SJSA1 (cell line): ENCODE data around the gene OR3A1. TPM values are rescaled to one million over a fixed set of nuclear protein-coding genes. Genes with fewer than 3 reads are reported as not detected.
"Not testable (repeated sequence)": the region's sequence is repeated elsewhere in the genome, so short reads cannot be mapped to it uniquely, and the experiment has no call there.

ENCODE experiments used
- DNase-seq, 2 experiments: peaks; one replicate each; pipeline ENCODE4 v3.0.0-alpha.2; 2015 to 2020; ENCODE audit warnings: low spot score in 2 of 2, low read depth in 1 of 2
- H3K27ac ChIP-seq: fragments of 250-450 bp; sonication (Bioruptor Pico); 2 replicates; pipeline ENCODE4 v1.5.1; 2020; ENCODE audit warnings: mild to moderate bottlenecking, moderate library complexity
- H3K27me3 ChIP-seq: fragments of 250-450 bp; sonication (Bioruptor Pico); replicated peaks from 2 replicates; pipeline ENCODE4 v1.5.1; 2020; ENCODE audit warnings: mild to moderate bottlenecking, moderate library complexity
- H3K36me3 ChIP-seq: fragments of 250-450 bp; sonication (Bioruptor Pico); 2 replicates; pipeline ENCODE4 v1.5.1; 2020; ENCODE audit warnings: mild to moderate bottlenecking
- H3K4me1 ChIP-seq: fragments of 250-450 bp; sonication (Bioruptor Pico); replicated peaks from 2 replicates; pipeline ENCODE4 v1.6.1; 2021; ENCODE audit warnings: mild to moderate bottlenecking
- H3K4me3 ChIP-seq: fragments of 250-450 bp; sonication (Bioruptor Pico); 2 replicates; pipeline ENCODE4 v1.5.1; 2020; ENCODE audit warnings: mild to moderate bottlenecking
- H3K9me3 ChIP-seq: fragments of 250-450 bp; sonication (Bioruptor Pico); replicated peaks from 2 replicates; pipeline ENCODE4 v1.5.1; 2020; ENCODE audit warnings: mild to moderate bottlenecking
- total RNA-seq: library from RNA; depleted of rRNA; stranded (reverse); fragments of >200 nt; shearing (Covaris generic); gene quantifications from 2 replicates; pipeline ENCODE4 v1.2.3, GENCODE V29; 2014; rRNA removed

The OR3A1 gene, protein sequence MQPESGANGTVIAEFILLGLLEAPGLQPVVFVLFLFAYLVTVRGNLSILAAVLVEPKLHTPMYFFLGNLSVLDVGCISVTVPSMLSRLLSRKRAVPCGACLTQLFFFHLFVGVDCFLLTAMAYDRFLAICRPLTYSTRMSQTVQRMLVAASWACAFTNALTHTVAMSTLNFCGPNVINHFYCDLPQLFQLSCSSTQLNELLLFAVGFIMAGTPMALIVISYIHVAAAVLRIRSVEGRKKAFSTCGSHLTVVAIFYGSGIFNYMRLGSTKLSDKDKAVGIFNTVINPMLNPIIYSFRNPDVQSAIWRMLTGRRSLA
- total RNA-seq = not detected in 2 replicates

DNA sequence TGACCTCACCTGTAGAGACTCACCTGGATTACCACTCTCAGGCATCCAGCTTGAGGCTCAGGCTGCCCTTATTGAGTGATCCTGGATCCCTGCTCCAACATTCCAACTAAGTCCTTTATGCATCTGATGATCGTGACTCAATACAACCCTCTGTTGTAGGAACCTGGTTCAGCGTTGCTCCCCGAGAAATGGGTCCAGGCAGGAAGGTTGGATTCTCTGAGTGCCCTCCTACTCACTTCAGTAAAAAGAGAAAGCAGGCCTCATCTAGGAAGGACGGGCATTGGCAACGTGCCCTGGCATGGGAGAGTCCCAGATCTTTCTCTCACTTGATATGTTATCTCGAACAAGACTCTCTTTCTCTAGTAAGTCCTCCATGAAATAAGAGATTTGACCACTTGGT, at the start of gene OR3A1:
TSS of gene OR3A1 (minus strand) at position 101 of the 400 bp plus-strand sequence. CDS start 5,778 bp downstream, outside the sequence.
- no peak within 1 kb of the TSS for H3K27ac ChIP-seq
- no peak for DNase-seq
- H3K36me3 ChIP-seq = no peaks in the 10 kb centered on the region
- H3K4me1 ChIP-seq = no peaks in the 10 kb centered on the region
- 0 out of 2 replicates have a peak, but pooled peaks cover 3% of the 10 kb centered on the region for H3K27me3 ChIP-seq
- H3K9me3 ChIP-seq = peaks cover 4% of the 10 kb centered on the region; the same call in 1 of the 2 replicates
- no peak within 1 kb of the TSS for H3K4me3 ChIP-seq

DNA sequence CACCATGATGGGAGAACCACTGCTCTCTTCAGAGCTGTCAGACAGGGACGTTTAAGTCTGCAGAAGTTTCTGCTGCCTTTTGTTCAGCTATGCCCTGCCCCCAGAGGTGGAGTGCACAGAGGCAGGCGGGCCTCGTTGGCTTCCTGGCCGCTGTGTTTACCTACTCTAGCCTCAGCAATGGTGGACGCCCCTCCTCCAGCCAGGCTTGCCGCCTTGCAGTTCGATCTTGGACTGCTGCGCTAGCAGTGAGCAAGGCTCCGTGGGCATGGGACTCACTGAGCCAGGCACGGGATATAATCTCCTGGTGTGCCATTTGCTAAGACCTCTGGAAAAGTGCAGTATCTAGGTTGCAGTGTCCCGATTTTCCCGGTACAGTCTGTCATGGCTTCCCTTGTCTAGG, 44.6 kb upstream of the OR3A1 start:
- H3K4me1 ChIP-seq, DNase-seq, H3K27ac ChIP-seq, H3K9me3 ChIP-seq, H3K27me3 ChIP-seq, H3K36me3 ChIP-seq, H3K4me3 ChIP-seq: not testable (repeated sequence)

DNA sequence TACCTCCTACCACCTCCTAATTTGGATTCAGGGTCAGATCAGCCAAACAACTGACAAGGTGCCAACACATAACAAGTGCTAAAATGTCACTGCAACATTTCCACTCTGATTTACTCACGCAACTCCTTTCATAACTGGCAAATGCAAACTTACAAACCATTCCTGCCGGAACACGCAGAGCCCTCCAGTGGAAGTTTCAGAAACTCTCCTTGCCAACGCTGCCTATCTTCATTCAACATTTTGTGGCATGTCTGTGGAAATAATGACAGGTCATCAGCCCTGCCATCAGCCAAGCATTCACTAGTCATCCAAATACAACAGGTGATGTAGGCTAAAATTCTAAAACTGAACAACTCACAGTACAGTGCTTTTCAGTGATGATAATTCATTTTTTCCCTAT, 37.7 kb upstream of the OR3A1 start:
- Histone ChIP-seq H3K4me1 (no peaks in the 10 kb centered on the region), H3K36me3 (no peaks in the 10 kb centered on the region), H3K9me3 (no peaks in the 10 kb centered on the region), H3K4me3 (no peak overlapping the region), H3K27me3 (no peaks in the 10 kb centered on the region), H3K27ac (no peak overlapping the region)
- no peak for DNase-seq

DNA sequence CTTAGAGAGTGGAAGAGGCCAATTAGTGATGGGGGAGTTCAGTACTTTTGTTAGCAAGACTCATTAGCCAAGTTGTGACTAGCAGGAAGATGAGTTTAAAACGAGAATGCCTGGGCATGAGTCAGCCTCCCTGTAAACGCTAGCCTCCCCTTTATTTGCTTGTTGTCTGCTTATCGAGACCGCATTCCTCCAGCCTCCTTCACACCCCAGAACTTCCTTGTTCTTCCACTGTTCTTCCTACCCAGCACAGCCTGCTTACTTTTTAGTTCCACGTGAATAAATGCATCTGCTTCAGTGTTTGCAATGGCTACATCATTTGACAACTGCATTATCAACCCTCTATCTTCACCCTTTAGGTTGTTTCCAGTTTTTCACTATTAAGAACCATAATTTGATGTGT, 20.2 kb upstream of the OR3A1 start:
- H3K4me3 ChIP-seq = no peak overlapping the region
- DNase-seq = no peak
- no peaks in the 10 kb centered on the region for H3K27me3 ChIP-seq
- H3K4me1 ChIP-seq = no peaks in the 10 kb centered on the region
- no peaks in the 10 kb centered on the region for H3K9me3 ChIP-seq
- no peak overlapping the region for H3K27ac ChIP-seq
- no peaks in the 10 kb centered on the region for H3K36me3 ChIP-seq

DNA sequence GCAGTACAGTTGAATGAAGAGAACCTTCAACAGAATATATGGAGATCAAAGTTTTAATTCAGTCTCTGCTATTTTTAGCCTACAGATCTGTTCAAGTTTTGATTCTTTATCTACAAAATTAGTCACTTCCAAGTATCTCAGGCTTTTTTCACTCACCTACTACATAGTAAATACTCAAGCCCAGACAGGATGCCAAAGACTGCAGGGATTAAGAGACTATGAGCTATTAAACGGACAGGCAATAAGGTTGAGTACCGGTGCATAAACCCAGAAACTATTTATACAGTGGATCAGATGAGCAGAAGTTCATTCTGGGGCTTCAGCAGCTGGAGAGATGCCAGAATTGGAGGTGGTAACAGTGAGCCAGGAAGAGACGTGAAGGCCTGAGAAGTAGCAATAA, 18.7 kb upstream of the OR3A1 start:
- DNase-seq = no peak
- Histone ChIP-seq H3K9me3 (no peaks in the 10 kb centered on the region), H3K4me3 (no peak overlapping the region), H3K27ac (no peak overlapping the region), H3K27me3 (no peaks in the 10 kb centered on the region), H3K36me3 (no peaks in the 10 kb centered on the region), H3K4me1 (no peaks in the 10 kb centered on the region)

DNA sequence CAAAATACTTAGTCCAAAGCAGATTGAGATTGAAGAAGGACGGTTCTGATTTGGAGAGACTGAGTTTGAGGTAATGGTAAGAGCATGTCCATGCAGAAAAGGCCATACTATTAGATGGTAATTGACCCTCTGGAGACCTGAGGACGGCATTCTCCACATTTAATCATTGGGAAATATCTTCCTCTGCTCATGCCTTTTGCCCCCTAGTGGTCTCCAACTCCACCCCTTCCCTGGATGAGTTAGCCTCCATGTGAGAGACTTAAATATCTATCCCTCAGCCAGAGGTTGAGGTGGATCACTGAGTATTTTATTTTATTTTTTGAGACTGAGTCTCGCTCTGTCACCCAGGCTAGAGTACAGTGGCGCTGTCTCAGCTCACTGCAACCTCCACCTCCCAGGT, 10.4 kb upstream of the OR3A1 start:
- no peaks in the 10 kb centered on the region for H3K4me1 ChIP-seq
- no peak overlapping the region for H3K27ac ChIP-seq

DNA sequence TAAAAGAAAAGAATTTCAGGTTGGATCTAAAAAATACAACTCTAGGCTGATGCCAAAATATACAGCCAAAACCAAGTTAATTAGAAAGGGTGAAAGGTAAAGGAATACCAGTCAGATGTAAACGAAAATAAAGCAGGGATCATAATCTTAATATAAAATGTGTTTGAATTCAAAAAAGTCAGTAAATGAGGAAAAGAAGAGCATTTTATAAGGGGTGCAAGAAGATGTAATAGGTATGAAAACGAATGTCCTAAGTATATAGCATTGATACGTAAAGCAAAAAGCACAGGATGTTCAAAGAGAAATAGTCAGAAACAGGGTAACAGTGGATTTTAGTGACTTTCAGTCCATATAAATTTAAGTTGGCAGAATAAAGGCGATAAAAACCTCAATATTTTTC, 2.5 kb downstream of the OR3A1 start:
- DNase-seq = no peak
- Histone ChIP-seq H3K4me1 (no peaks in the 10 kb centered on the region), H3K4me3 (no peak overlapping the region), H3K36me3 (no peaks in the 10 kb centered on the region), H3K9me3 (peaks cover 5% of the 10 kb centered on the region; the same call in 1 of the 2 replicates), H3K27me3 (0 out of 2 replicates have a peak, but pooled peaks cover 3% of the 10 kb centered on the region), H3K27ac (no peak overlapping the region)

More for the DNA sequence above, 10.4 kb upstream of the OR3A1 start:
- H3K4me3 ChIP-seq = no peak overlapping the region
- H3K9me3 ChIP-seq = no peaks in the 10 kb centered on the region
- no peaks in the 10 kb centered on the region for H3K36me3 ChIP-seq
- DNase-seq = no peak
- H3K27me3 ChIP-seq = no peaks in the 10 kb centered on the region

DNA sequence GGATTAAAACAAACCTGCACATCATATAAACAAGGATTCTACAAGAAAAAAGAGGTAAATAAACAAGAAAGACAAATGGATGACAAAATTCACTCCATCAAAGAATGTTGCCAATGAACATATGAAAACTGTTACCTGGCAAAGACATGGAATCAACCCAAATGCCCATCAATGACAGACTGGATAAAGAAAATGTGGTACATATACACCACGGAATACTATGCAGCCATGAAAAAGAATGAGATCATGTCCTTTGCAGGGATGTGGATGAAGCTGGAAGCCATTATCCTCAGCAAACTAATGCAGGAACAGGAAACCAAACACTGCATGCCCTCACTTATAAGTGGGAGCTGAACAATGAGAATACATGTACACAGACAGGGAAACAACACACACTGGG, 4.6 kb downstream of the OR3A1 start:
- not testable (repeated sequence) for H3K27ac ChIP-seq, H3K4me1 ChIP-seq, DNase-seq, H3K9me3 ChIP-seq, H3K4me3 ChIP-seq, H3K27me3 ChIP-seq, H3K36me3 ChIP-seq

DNA sequence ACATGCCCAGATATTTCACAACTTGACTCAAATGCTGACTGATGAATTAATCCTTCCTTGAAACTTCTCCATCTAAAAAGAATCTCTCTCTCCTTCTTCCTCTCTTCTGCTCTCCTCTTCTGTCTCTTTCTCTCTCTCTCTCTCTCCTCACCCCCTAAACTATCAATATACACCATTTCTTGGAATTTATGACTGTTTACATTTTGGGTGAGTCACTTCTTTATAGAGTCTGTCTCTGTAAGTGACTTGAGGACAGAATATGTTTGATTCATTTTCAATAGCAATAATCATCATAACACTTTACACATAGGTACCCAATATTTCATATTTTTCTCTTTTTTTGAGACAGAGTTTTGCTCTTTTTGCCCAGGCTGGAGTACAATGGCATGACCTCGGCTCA, 15.3 kb downstream of the OR3A1 start:
- Histone ChIP-seq H3K36me3 (no peaks in the 10 kb centered on the region), H3K4me3 (no peak overlapping the region), H3K27ac (no peak overlapping the region), H3K9me3 (no peaks in the 10 kb centered on the region), H3K27me3 (no peaks in the 10 kb centered on the region), H3K4me1 (no peaks in the 10 kb centered on the region)
- no peak for DNase-seq

DNA sequence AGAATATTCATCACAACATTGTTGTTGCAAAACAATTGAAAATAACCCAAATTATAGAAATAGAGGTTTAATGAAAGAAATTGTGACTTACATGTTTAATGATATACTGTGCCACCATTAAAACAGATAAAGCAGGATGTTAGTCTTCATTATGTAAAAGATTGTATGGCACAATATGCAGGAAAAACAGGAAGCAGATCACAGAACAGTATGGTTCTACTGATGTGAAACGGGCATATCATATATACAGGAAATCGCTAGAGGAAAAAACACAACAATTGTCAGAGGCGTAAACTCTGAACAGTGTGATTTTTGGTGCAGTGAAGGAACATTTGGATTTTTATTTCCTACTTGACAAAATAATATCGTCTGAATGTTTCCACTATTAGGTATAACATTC, 22.0 kb downstream of the OR3A1 start:
- no peaks in the 10 kb centered on the region for H3K27me3 ChIP-seq
- H3K4me1 ChIP-seq = no peaks in the 10 kb centered on the region
- DNase-seq = no peak
- H3K27ac ChIP-seq = no peak overlapping the region
- H3K4me3 ChIP-seq = no peak overlapping the region
- no peaks in the 10 kb centered on the region for H3K36me3 ChIP-seq
- no peaks in the 10 kb centered on the region for H3K9me3 ChIP-seq

DNA sequence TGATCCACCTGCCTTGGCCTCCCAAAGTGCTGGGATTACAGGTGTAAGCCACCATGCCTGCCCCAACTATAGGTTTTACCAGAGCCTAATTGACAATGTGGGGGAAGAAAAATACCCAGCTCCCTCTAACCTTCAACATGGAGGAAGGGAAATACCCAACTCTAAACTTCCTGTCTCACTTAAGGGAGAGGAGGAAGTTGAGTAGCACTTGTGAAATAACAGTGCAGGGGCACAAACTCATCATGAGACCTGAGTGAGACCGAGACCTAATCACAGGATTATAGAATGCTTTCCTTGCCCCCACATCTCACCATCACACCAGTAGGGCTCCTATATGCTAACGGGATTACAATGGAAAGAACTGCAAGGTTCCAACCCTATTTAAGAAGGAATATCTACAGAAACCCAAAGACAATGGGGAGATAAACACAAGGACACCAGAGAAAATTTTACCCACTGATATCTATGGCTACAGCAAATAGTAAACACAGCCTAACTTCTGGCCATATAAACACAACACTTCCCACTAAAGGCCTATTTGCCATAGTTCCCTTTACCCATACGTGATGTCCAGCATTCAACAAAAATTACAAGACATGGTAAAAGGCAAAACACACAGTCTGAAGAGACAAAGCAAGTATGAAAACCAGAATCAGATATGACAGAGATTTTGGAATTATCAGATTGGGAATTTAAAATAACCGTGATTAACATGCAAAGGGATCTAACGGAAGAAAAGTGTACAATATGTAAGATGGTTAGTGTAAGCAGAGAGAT, 26.9 kb downstream of the OR3A1 start:
- no peaks in the 10 kb centered on the region for H3K36me3 ChIP-seq
- H3K9me3 ChIP-seq = no peaks in the 10 kb centered on the region
- no peak for DNase-seq

DNA sequence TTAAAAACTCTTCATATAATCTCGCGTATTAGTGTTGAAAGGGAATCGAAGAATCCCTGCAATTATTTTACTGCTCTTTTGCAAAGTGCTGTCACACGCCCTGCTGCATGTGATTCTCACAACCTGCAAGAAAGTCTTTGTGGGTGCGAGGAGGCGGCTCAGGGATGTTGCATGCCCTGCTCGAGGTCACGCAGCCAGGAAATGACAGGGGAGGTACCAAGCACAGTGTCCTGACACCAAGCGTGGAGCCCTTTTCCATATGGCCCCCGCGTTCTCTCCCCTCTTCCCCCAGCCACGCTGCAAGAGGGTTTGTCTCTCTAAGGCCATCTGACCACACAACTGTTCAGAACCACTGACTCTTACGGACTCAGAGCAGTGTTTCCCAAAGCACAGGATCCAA, 37.6 kb downstream of the OR3A1 start:
- no peaks in the 10 kb centered on the region for H3K36me3 ChIP-seq
- no peaks in the 10 kb centered on the region for H3K9me3 ChIP-seq
- H3K27me3 ChIP-seq = peaks cover 5% of the 10 kb centered on the region; the same call in 1 of the 2 replicates
- no peaks in the 10 kb centered on the region for H3K4me1 ChIP-seq
- no peak overlapping the region for H3K27ac ChIP-seq
- H3K4me3 ChIP-seq = no peak overlapping the region
- DNase-seq = no peak

More for the DNA sequence above, 26.9 kb downstream of the OR3A1 start:
- no peak overlapping the region for H3K27ac ChIP-seq
- no peak overlapping the region for H3K4me3 ChIP-seq
- H3K27me3 ChIP-seq = 0 out of 2 replicates have a peak, but pooled peaks cover 2% of the 10 kb centered on the region
- no peaks in the 10 kb centered on the region for H3K4me1 ChIP-seq

DNA sequence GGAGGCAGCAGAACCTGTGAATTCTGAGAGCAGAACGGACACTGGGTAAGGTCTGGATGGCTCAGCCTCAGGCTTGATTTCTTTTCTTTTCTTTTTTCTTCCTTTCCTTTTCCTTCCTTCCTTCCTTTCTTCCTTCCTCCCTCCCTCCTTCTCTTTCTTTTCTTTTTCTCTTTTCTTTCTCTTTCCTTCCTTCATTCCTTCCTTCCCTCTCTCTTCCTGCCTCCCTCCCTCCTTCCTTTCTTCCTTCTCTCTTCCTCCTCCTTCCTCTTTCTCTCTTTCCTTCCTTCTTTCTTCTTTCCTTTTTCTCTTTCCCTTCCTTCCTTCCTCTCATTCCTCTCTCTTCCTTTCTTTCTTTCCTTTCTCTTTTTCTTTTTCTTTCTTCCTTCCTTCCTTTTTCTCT, 38.0 kb downstream of the OR3A1 start:
- Histone ChIP-seq H3K27me3 (peaks cover 5% of the 10 kb centered on the region; the same call in 1 of the 2 replicates), H3K36me3 (no peaks in the 10 kb centered on the region), H3K9me3 (no peaks in the 10 kb centered on the region), H3K27ac (no peak overlapping the region), H3K4me3 (no peak overlapping the region), H3K4me1 (no peaks in the 10 kb centered on the region)
- DNase-seq = no peak

DNA sequence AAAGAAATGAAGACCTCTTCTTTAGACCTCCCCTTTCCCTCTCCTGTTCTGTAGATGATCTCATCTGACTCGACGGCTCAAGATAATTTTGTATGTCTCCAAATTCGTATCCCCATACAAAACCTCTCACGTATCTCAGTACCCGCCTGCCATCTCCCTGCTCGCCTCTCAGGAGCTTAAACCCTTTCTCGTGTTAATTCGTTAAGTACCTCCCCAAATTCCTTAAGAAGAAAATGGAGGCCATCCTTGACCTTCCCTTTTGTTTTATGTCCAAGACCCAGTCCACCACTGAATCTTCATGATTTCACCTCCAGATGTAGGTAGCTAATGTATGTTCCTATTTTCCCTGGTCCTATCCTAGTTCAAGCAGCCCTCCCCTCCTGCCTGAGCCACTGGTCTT, 41.6 kb downstream of the OR3A1 start:
- Histone ChIP-seq H3K36me3 (no peaks in the 10 kb centered on the region), H3K4me1 (no peaks in the 10 kb centered on the region), H3K27me3 (peaks cover 5% of the 10 kb centered on the region; the same call in 1 of the 2 replicates), H3K9me3 (no peaks in the 10 kb centered on the region), H3K27ac (no peak overlapping the region), H3K4me3 (no peak overlapping the region)
- DNase-seq = no peak
